HepG2 (cell line): Measurements from ENCODE around the gene AFG1L. TPM values are rescaled to one million over a fixed set of nuclear protein-coding genes. Genes with fewer than 3 reads are reported as not detected.
A peak's percentile ranks its signal among the peaks of the same experiment; 100 is the strongest.

Experiments used
- ASH2L ChIP-seq: fragments of 300-600, 200-600 bp; sonication (generic); IDR thresholded peaks from 2 replicates; pipeline ENCODE4 v1.7.0; 2017; ENCODE audit warnings: low read depth, mild to moderate bottlenecking, moderate library complexity, mixed read lengths, low read length; ENCODE audit not compliant: insufficient read length
- BHLHE40 ChIP-seq: IDR thresholded peaks from 2 replicates; pipeline ENCODE4 v1.6.1; 2011; ENCODE audit warnings: low read length, improper control_type of control experiment
- MED8 ChIP-seq: sonication (generic); formaldehyde crosslinking; IDR thresholded peaks from 2 replicates; pipeline ENCODE4 v1.8.1; 2023; ENCODE audit warnings: mild to moderate bottlenecking, missing genetic modification reagents; ENCODE audit not compliant: insufficient replicate concordance
- RAD21 ChIP-seq: fragments of 450-650 bp; formaldehyde crosslinking; IDR thresholded peaks from 2 replicates; pipeline ENCODE4 v1.5.0; 2020; ENCODE audit warnings: mild to moderate bottlenecking
- REPIN1 ChIP-seq: sonication (generic); formaldehyde crosslinking; IDR thresholded peaks from 2 replicates; pipeline ENCODE4 v1.8.0; 2022; ENCODE audit warnings: missing genetic modification reagents, low read depth, mild to moderate bottlenecking, borderline replicate concordance
- SP5 ChIP-seq: IDR thresholded peaks from 2 replicates; pipeline ENCODE4 v1.6.1; 2016; ENCODE audit warnings: low read depth, borderline replicate concordance
- UBTF ChIP-seq: sonication (generic); formaldehyde crosslinking; IDR thresholded peaks from 2 replicates; pipeline ENCODE4 v1.4.0; 2020; ENCODE audit warnings: mild to moderate bottlenecking, missing genetic modification reagents
- ZFP36L2 ChIP-seq: sonication (generic); formaldehyde crosslinking; IDR thresholded peaks from 2 replicates; pipeline ENCODE4 v1.4.0; 2020; ENCODE audit warnings: missing genetic modification reagents
- ZNF143 ChIP-seq: sonication (generic); formaldehyde crosslinking; IDR thresholded peaks from 2 replicates; pipeline ENCODE4 v1.4.0; 2020; ENCODE audit warnings: missing genetic modification reagents
- ZNF747 ChIP-seq: sonication (generic); formaldehyde crosslinking; IDR thresholded peaks from 2 replicates; pipeline ENCODE4 v1.8.1; 2023; ENCODE audit warnings: missing genetic modification reagents, mild to moderate bottlenecking, borderline replicate concordance
- ZNF780A ChIP-seq: sonication (generic); formaldehyde crosslinking; IDR thresholded peaks from 2 replicates; pipeline ENCODE4 v1.8.0; 2022; ENCODE audit warnings: mild to moderate bottlenecking, missing genetic modification reagents, moderate library complexity
- ZSCAN31 ChIP-seq: sonication (generic); formaldehyde crosslinking; IDR thresholded peaks from 2 replicates; pipeline ENCODE4 v1.5.0; 2020; ENCODE audit warnings: low read depth, mild to moderate bottlenecking, missing genetic modification reagents
- polyA plus RNA-seq, 8 experiments: library from polyadenylated mRNA; depleted of rRNA in 3 of 8; stranded (reverse) in 7 of 8; unstranded in 1 of 8; fragments of >200 nt; fragmentation: Illumina TruSeq in 4 of 8; extraction: Trizol in 4 of 8; gene quantifications; 2 replicates each; pipeline versions ENCODE4 v1.2.1 to v1.2.3, GENCODE V29; 2011 to 2016; ENCODE audit warnings: low read depth in 4 of 8, missing spikeins in 1 of 8, mixed read lengths in 1 of 8; ENCODE audit not compliant: insufficient read depth in 1 of 8
- total RNA-seq, 5 experiments: library from RNA; depleted of rRNA; stranded (reverse); fragments of >200 nt; fragmentation: Illumina TruSeq; extraction: Trizol; gene quantifications; 2 replicates each; pipeline ENCODE4 v1.2.3, GENCODE V29; 2016; ENCODE audit warnings: low read depth in 1 of 5
- TF ChIP-seq, protein P1 (sequence below): sonication (generic); formaldehyde crosslinking; IDR thresholded peaks from 2 replicates; pipeline ENCODE4 v1.5.1; 2020; ENCODE audit warnings: mild to moderate bottlenecking, missing genetic modification reagents, borderline replicate concordance
- TF ChIP-seq, protein P2 (sequence below): IDR thresholded peaks from 2 replicates; pipeline ENCODE4 v1.6.1; 2016; ENCODE audit warnings: low read depth
- TF ChIP-seq, protein P3 (sequence below): sonication (generic); formaldehyde crosslinking; IDR thresholded peaks from 2 replicates; pipeline ENCODE4 v1.4.0; 2020; ENCODE audit warnings: missing genetic modification reagents, borderline replicate concordance
- TF ChIP-seq, protein P4 (sequence below): sonication (generic); formaldehyde crosslinking; IDR thresholded peaks from 2 replicates; pipeline ENCODE4 v1.5.0; 2020; ENCODE audit warnings: missing genetic modification reagents

The AFG1L gene
- total and polyA plus RNA-seq, 2 of the 13 experiments (the other 11 are each of a cell fraction or from before 2014, with no cell fraction given), result 3.1 to 14.0 TPM

- TF ChIP-seq ZFP36L2 (CRISPR knock-in tag), result no peak
- TF ChIP-seq, protein P1, sequence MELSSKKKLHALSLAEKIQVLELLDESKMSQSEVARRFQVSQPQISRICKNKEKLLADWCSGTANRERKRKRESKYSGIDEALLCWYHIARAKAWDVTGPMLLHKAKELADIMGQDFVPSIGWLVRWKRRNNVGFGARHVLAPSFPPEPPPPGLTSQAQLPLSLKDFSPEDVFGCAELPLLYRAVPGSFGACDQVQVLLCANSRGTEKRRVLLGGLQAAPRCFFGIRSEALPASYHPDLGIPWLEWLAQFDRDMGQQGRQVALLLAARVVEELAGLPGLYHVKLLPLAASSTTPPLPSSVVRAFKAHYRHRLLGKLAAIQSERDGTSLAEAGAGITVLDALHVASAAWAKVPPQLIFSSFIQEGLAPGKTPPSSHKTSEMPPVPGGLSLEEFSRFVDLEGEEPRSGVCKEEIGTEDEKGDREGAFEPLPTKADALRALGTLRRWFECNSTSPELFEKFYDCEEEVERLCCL, result no peak
- no peak for TF ChIP-seq SP5 (CRISPR knock-in tag)
- TF ChIP-seq, protein P2, sequence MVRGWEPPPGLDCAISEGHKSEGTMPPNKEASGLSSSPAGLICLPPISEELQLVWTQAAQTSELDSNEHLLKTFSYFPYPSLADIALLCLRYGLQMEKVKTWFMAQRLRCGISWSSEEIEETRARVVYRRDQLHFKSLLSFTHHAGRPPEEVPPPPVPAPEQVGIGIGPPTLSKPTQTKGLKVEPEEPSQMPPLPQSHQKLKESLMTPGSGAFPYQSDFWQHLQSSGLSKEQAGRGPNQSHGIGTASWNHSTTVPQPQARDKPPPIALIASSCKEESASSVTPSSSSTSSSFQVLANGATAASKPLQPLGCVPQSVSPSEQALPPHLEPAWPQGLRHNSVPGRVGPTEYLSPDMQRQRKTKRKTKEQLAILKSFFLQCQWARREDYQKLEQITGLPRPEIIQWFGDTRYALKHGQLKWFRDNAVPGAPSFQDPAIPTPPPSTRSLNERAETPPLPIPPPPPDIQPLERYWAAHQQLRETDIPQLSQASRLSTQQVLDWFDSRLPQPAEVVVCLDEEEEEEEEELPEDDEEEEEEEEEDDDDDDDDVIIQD, result no peak
- TF ChIP-seq ZNF780A (CRISPR knock-in tag), result no peak
- TF ChIP-seq RAD21 (CRISPR knock-in tag), result no peak
- TF ChIP-seq, protein P3, sequence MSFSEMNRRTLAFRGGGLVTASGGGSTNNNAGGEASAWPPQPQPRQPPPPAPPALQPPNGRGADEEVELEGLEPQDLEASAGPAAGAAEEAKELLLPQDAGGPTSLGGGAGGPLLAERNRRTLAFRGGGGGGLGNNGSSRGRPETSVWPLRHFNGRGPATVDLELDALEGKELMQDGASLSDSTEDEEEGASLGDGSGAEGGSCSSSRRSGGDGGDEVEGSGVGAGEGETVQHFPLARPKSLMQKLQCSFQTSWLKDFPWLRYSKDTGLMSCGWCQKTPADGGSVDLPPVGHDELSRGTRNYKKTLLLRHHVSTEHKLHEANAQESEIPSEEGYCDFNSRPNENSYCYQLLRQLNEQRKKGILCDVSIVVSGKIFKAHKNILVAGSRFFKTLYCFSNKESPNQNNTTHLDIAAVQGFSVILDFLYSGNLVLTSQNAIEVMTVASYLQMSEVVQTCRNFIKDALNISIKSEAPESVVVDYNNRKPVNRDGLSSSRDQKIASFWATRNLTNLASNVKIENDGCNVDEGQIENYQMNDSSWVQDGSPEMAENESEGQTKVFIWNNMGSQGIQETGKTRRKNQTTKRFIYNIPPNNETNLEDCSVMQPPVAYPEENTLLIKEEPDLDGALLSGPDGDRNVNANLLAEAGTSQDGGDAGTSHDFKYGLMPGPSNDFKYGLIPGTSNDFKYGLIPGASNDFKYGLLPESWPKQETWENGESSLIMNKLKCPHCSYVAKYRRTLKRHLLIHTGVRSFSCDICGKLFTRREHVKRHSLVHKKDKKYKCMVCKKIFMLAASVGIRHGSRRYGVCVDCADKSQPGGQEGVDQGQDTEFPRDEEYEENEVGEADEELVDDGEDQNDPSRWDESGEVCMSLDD (CRISPR knock-in tag), result no peak
- TF ChIP-seq MED8 (CRISPR knock-in tag), result no peak
- 0 out of 2 replicates have a peak, but pooled peaks have one; percentile 52 for TF ChIP-seq ZNF747
- peak; percentile 92 for TF ChIP-seq BHLHE40
- 0 out of 2 replicates have a peak, but pooled peaks have one; percentile 24 for TF ChIP-seq ZSCAN31 (CRISPR knock-in tag)
- no peak for TF ChIP-seq ZNF143 (CRISPR knock-in tag)
- TF ChIP-seq, protein P4, sequence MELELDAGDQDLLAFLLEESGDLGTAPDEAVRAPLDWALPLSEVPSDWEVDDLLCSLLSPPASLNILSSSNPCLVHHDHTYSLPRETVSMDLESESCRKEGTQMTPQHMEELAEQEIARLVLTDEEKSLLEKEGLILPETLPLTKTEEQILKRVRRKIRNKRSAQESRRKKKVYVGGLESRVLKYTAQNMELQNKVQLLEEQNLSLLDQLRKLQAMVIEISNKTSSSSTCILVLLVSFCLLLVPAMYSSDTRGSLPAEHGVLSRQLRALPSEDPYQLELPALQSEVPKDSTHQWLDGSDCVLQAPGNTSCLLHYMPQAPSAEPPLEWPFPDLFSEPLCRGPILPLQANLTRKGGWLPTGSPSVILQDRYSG, result no peak
- peak; percentile 15 for TF ChIP-seq UBTF
- peak; percentile 67 for TF ChIP-seq ASH2L
- peak; percentile 30; the same call in 1 of the 2 replicates for TF ChIP-seq REPIN1 (CRISPR knock-in tag)
Measured at GRCh38 chr6:108557494-108558371, 262.9 kb downstream of the AFG1L start (continued).
